Stimulated activated CD8-positive, alpha-beta memory T cell treated with anti-CD3 and anti-CD28 coated beads, Interleukin-4, amount 100 ng/mL, for 48 hours (primary cell): ENCODE results near the gene ARHGAP42.
"Not testable (repeated sequence)": the region's sequence is repeated elsewhere in the genome, so short reads cannot be mapped to it uniquely, and the experiment has no call there.

Source experiments
- DNase-seq: peaks from one replicate; pipeline ENCODE4 v3.0.0-alpha.2; 2020

The ARHGAP42 gene

GRCh38 chr11:100883830-100884229 lies 196.7 kb downstream of the ARHGAP42 start:
- DNase-seq = no peak

GRCh38 chr11:100887659-100888058 lies 200.6 kb downstream of the ARHGAP42 start:
- DNase-seq = no peak

- DNase-seq = no peak
Measured at GRCh38 chr11:100888836-100889235, 201.7 kb downstream of the ARHGAP42 start.

GRCh38 chr11:100889758-100890157 lies 202.7 kb downstream of the ARHGAP42 start:
- no peak for DNase-seq

- DNase-seq = no peak
Measured at GRCh38 chr11:100890789-100891188, 203.7 kb downstream of the ARHGAP42 start.

- no peak for DNase-seq
Measured at GRCh38 chr11:100892886-100893285, 205.8 kb downstream of the ARHGAP42 start.

GRCh38 chr11:100895449-100895848 lies 208.4 kb downstream of the ARHGAP42 start:
- DNase-seq = no peak

- not testable (repeated sequence) for DNase-seq
Measured at GRCh38 chr11:100895976-100896375, 208.9 kb downstream of the ARHGAP42 start.

GRCh38 chr11:100901471-100901870 lies 214.4 kb downstream of the ARHGAP42 start:
- DNase-seq = not testable (repeated sequence)

GRCh38 chr11:100902454-100903141 lies 215.5 kb downstream of the ARHGAP42 start:
- DNase-seq = no peak

- DNase-seq = no peak
Measured at GRCh38 chr11:100903284-100903683, 216.2 kb downstream of the ARHGAP42 start.

- DNase-seq = no peak
Measured at GRCh38 chr11:100905684-100906083, 218.6 kb downstream of the ARHGAP42 start.

- no peak for DNase-seq
Measured at GRCh38 chr11:100908746-100909145, 221.7 kb downstream of the ARHGAP42 start.

GRCh38 chr11:100910808-100911207 lies 223.7 kb downstream of the ARHGAP42 start:
- DNase-seq = no peak

GRCh38 chr11:100914415-100915110 lies 227.5 kb downstream of the ARHGAP42 start:
- no peak for DNase-seq

GRCh38 chr11:100918551-100919500 lies 231.7 kb downstream of the ARHGAP42 start:
- no peak for DNase-seq

GRCh38 chr11:100920593-100920992 lies 233.5 kb downstream of the ARHGAP42 start:
- DNase-seq = no peak

- no peak for DNase-seq
Measured at GRCh38 chr11:100922121-100922520, 235.0 kb downstream of the ARHGAP42 start.

- DNase-seq = no peak
Measured at GRCh38 chr11:100923555-100923954, 236.5 kb downstream of the ARHGAP42 start.

GRCh38 chr11:100925935-100926334 lies 238.8 kb downstream of the ARHGAP42 start:
- no peak for DNase-seq

GRCh38 chr11:100927579-100927978 lies 240.5 kb downstream of the ARHGAP42 start:
- no peak for DNase-seq

- no peak for DNase-seq
Measured at GRCh38 chr11:100928426-100928825, 241.3 kb downstream of the ARHGAP42 start.

- DNase-seq = no peak
Measured at GRCh38 chr11:100929377-100929776, 242.3 kb downstream of the ARHGAP42 start.
